H1 (cell line): Measurements from ENCODE around the gene GJD3. TPM values are rescaled to one million over a fixed set of nuclear protein-coding genes. Genes with fewer than 3 reads are reported as not detected.

Experiments used
- BRCA1 ChIP-seq: IDR thresholded peaks from 2 replicates; pipeline ENCODE4 v1.6.1; 2012; ENCODE audit warnings: low read depth, low read length, improper control_type of control experiment
- CHD2 ChIP-seq: IDR thresholded peaks from 2 replicates; pipeline ENCODE4 v1.6.1; 2012; ENCODE audit warnings: low read length, improper control_type of control experiment
- EZH2 ChIP-seq: fragments of 200-600 bp; sonication (generic); IDR thresholded peaks from 2 replicates; pipeline ENCODE4 v1.7.1; 2012; ENCODE audit warnings: low read depth, mild to moderate bottlenecking, moderate library complexity, low read length, inconsistent platforms; ENCODE audit not compliant: severe bottlenecking
- HDAC2 ChIP-seq, 2 experiments: fragments of 300-600 bp in 1 of 2; sonication (generic) in 1 of 2; IDR thresholded peaks; 2 replicates each; pipeline ENCODE4 v1.6.1; 2011 to 2012; ENCODE audit warnings: low read depth in 2 of 2, low read length in 2 of 2, mild to moderate bottlenecking in 2 of 2, moderate library complexity in 2 of 2, borderline replicate concordance in 1 of 2, inconsistent platforms in 1 of 2
- NRF1 ChIP-seq: IDR thresholded peaks from 2 replicates; pipeline ENCODE4 v1.6.1; 2011; ENCODE audit warnings: mild to moderate bottlenecking, low read depth, low read length, improper control_type of control experiment
- RFX5 ChIP-seq: IDR thresholded peaks from 2 replicates; pipeline ENCODE4 v1.6.1; 2011; ENCODE audit warnings: low read depth, low read length, improper control_type of control experiment, borderline replicate concordance
- SAP30 ChIP-seq: fragments of 300-600 bp; sonication (generic); IDR thresholded peaks from 2 replicates; pipeline ENCODE4 v1.7.1; 2012; ENCODE audit warnings: low read length, moderate library complexity, mild to moderate bottlenecking, inconsistent platforms; ENCODE audit not compliant: insufficient read depth, insufficient replicate concordance
- SIRT6 ChIP-seq: IDR thresholded peaks from one replicate; pipeline ENCODE4 v1.7.1; 2012; ENCODE audit warnings: low read length, inconsistent platforms
- polyA plus RNA-seq, 7 experiments: library from polyadenylated mRNA; depleted of rRNA in 3 of 7; stranded (reverse) in 5 of 7; unstranded in 2 of 7; fragments of >200 nt in 5 of 7; fragments of 200-250 nt in 2 of 7; gene quantifications; 1 replicate in 5 of 7; 2 replicates in 1 of 7; 4 replicates in 1 of 7; pipeline versions ENCODE4 v1.2.1 to v1.2.3, GENCODE V29; 2011 to 2013; ENCODE audit warnings: missing spikeins in 2 of 7, mixed read lengths in 2 of 7
- total RNA-seq: library from RNA; stranded (reverse); fragmentation: NEBNext Ultra II Directional; extraction: Animal tissue kit (Norgen Biotek cat#: 25700); gene quantifications from 2 replicates; pipeline ENCODE4 v1.2.1, GENCODE V29; 2021
- TF ChIP-seq, protein P1 (sequence below): IDR thresholded peaks from 2 replicates; pipeline ENCODE4 v1.6.1; 2012; ENCODE audit warnings: inconsistent platforms

GJD3 gene
- total and polyA plus RNA-seq, 2 of the 8 experiments (the other 6 are each of a cell fraction or from before 2014, with no cell fraction given): 0.53 to 1.9 TPM

GRCh38 chr17:40347319-40348135, 17.0 kb downstream of the GJD3 start (continued):
- no peak for TF ChIP-seq NRF1
- TF ChIP-seq RFX5: no peak
- TF ChIP-seq HDAC2 (IDR thresholded peaks at IDR 0.05; ENCODE audit: borderline replicate concordance in 1 of 2, low read depth in 2 of 2, low read length in 2 of 2): no peak
- no peak for TF ChIP-seq EZH2
- TF ChIP-seq, protein P1, sequence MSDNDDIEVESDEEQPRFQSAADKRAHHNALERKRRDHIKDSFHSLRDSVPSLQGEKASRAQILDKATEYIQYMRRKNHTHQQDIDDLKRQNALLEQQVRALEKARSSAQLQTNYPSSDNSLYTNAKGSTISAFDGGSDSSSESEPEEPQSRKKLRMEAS: no peak
- no peak for TF ChIP-seq BRCA1
- TF ChIP-seq CHD2: no peak
- TF ChIP-seq SAP30: no peak
- no peak for TF ChIP-seq SIRT6
